K562 (cell line): ENCODE measurements around the gene DMP1. TPM values are rescaled to one million over a fixed set of nuclear protein-coding genes. Genes with fewer than 3 reads are reported as not detected.

Experiments
- ATAC-seq: fragments of 200-7000 bp; cut with Tn5 transposase; 3 replicates; pipeline ENCODE4 v1.9.1; 2020; ENCODE audit warnings: moderate library complexity
- BruUV-seq: library from RNA; stranded (reverse); fragments of 400-500 nt; replicated peaks from 2 replicates; lab custom pipeline; 2021; lab: Mats Ljungman, UMichigan
- CTCF ChIA-PET: fragments of 300-600 bp; formaldehyde crosslinking; extraction: SDS; loops from one replicate; lab custom pipeline; 2021; ENCODE audit warnings: low intra/inter-chr PET ratio; lab: Yijun Ruan, JAX
- POLR2A ChIA-PET: fragments of 300-600, 350-650 bp; sonication (Branson Sonifier 250); formaldehyde crosslinking; extraction: SDS; loops from one replicate; lab custom pipeline; 2021; ENCODE audit warnings: antibody characterized with exemption, inconsistent platforms; lab: Yijun Ruan, JAX
- DNase-seq, 4 experiments: peaks; one replicate each; pipeline versions ENCODE4 v3.0.0 to v3.0.0-alpha.2; 2011 to 2018; ENCODE audit warnings: low spot score in 3 of 4, mixed read lengths in 3 of 4; ENCODE audit errors: extremely low read depth in 1 of 4
- FAIRE-seq: peaks from 2 replicates; lab custom pipeline; 2011; peaks lifted over from hg19 to GRCh38; lab: Jason Lieb, UNC
- H2AFZ ChIP-seq: 2 replicates; pipeline ENCODE4 v1.6.0; 2011; ENCODE audit warnings: low read depth, low read length, control low read depth, inconsistent platforms
- H3K27ac ChIP-seq: fragments of 200-600 bp; 3 replicates; pipeline ENCODE4 v1.8.0; 2011; ENCODE audit warnings: low read depth, mild to moderate bottlenecking, control low read depth, inconsistent platforms, low read length, moderate library complexity, mixed read lengths; ENCODE audit errors: extremely low read depth
- H3K27me3 ChIP-seq, 2 experiments: fragments of 300-600 bp in 1 of 2; 2 replicates in 1 of 2; 3 replicates in 1 of 2; pipeline versions ENCODE4 v1.6.0 to v1.8.0; 2011; ENCODE audit warnings: inconsistent platforms in 2 of 2, low read length in 2 of 2, mild to moderate bottlenecking in 1 of 2, mixed read lengths in 1 of 2, moderate library complexity in 1 of 2; ENCODE audit not compliant: control insufficient read depth in 2 of 2, insufficient read depth in 2 of 2
- H3K36me3 ChIP-seq: fragments of 300-600 bp; 3 replicates; pipeline ENCODE4 v1.8.0; 2011; ENCODE audit warnings: mild to moderate bottlenecking, low read length, inconsistent platforms; ENCODE audit not compliant: control insufficient read depth, insufficient read depth
- H3K4me1 ChIP-seq, 2 experiments: fragments of 200-600 bp in 1 of 2; replicated peaks in 1 of 2; 2 replicates in 1 of 2; 3 replicates in 1 of 2; pipeline versions ENCODE4 v1.5.1 to v1.8.0; 2011; ENCODE audit warnings: inconsistent platforms in 2 of 2, low read length in 2 of 2, mild to moderate bottlenecking in 1 of 2, mixed read lengths in 1 of 2, moderate library complexity in 1 of 2; ENCODE audit not compliant: control insufficient read depth in 2 of 2, insufficient read depth in 2 of 2
- H3K4me2 ChIP-seq: 2 replicates; pipeline ENCODE4 v1.6.1; 2011; ENCODE audit warnings: low read length, control low read depth, inconsistent platforms, mixed read lengths; ENCODE audit not compliant: insufficient read depth
- H3K4me3 ChIP-seq: fragments of 200-600 bp; sonication (generic), shearing (Covaris generic); 2 replicates; pipeline ENCODE4 v1.5.1; 2016; ENCODE audit warnings: control low read depth, inconsistent platforms
- H3K79me2 ChIP-seq: fragments of 200-600 bp; 3 replicates; pipeline ENCODE4 v1.8.0; 2011; ENCODE audit warnings: low read length, inconsistent platforms; ENCODE audit not compliant: control insufficient read depth, insufficient read depth
- H3K9ac ChIP-seq, 2 experiments: 2 replicates each; pipeline versions ENCODE4 v1.6.0 to v1.6.1; 2011; ENCODE audit warnings: low read depth in 2 of 2, low read length in 2 of 2, control low read depth in 1 of 2, inconsistent platforms in 1 of 2, mild to moderate bottlenecking in 1 of 2, mixed read lengths in 1 of 2; ENCODE audit not compliant: insufficient read depth in 1 of 2
- H3K9me1 ChIP-seq: one replicate; pipeline ENCODE4 v1.6.0; 2011; ENCODE audit warnings: inconsistent platforms, mild to moderate bottlenecking, low read length, moderate library complexity; ENCODE audit not compliant: control insufficient read depth, insufficient read depth
- H3K9me3 ChIP-seq: replicated peaks from 2 replicates; pipeline ENCODE4 v1.5.1; 2011; ENCODE audit warnings: low read depth, low read length, inconsistent platforms; ENCODE audit not compliant: control insufficient read depth, insufficient read depth
- H4K20me1 ChIP-seq: replicated peaks from 2 replicates; pipeline ENCODE4 v1.6.1; 2011; ENCODE audit warnings: low read length, inconsistent platforms, mixed read lengths; ENCODE audit not compliant: control insufficient read depth, insufficient read depth
- CBX5 ChIP-seq: IDR thresholded peaks from 2 replicates; pipeline ENCODE4 v1.6.1; 2014; ENCODE audit warnings: low read depth, borderline replicate concordance
- GATAD2B ChIP-seq: fragments of 450-650 bp; IDR thresholded peaks from 2 replicates; pipeline ENCODE4 v1.6.1; 2017; ENCODE audit warnings: mild to moderate bottlenecking, borderline replicate concordance
- MTA2 ChIP-seq: fragments of 450-650 bp; IDR thresholded peaks from 2 replicates; pipeline ENCODE4 v1.6.1; 2016; ENCODE audit warnings: low read depth
- NFYB ChIP-seq: IDR thresholded peaks from 2 replicates; pipeline ENCODE4 v1.6.1; 2011; ENCODE audit warnings: mild to moderate bottlenecking, moderate library complexity; ENCODE audit not compliant: insufficient read length; ENCODE audit errors: extremely low read depth
- SIN3B ChIP-seq: fragments of 450-650 bp; IDR thresholded peaks from 2 replicates; pipeline ENCODE4 v1.6.1; 2017; ENCODE audit warnings: low read depth, mild to moderate bottlenecking, moderate library complexity
- SMAD3 ChIP-seq: fragments of 450-650 bp; formaldehyde crosslinking; conservative IDR thresholded peaks from 2 replicates; pipeline ENCODE4 v1.4.0; 2020; ENCODE audit warnings: mild to moderate bottlenecking
- SMARCA4 ChIP-seq: fragments of 450-650 bp; IDR thresholded peaks from 2 replicates; pipeline ENCODE4 v1.6.1; 2016
- SOX6 ChIP-seq: fragments of 450-650 bp; IDR thresholded peaks from 2 replicates; pipeline ENCODE4 v1.6.1; 2014; ENCODE audit warnings: mild to moderate bottlenecking
- TBP ChIP-seq: optimal IDR thresholded peaks from 2 replicates; pipeline ENCODE3; 2011; ENCODE audit warnings: low read depth, low read length, improper control_type of control experiment
- ZNF324 ChIP-seq: fragments of 250-450 bp; sonication (Bioruptor Pico); IDR thresholded peaks from 2 replicates; pipeline ENCODE4 v1.4.0; 2020; ENCODE audit warnings: mild to moderate bottlenecking
- WGBS: fragments of 100-300 bp; shearing (Covaris generic); methylation state at CpG from one replicate; pipeline ENCODE4 v1.1.6; 2016; ENCODE audit warnings: low coverage, mixed read lengths; ENCODE audit not compliant: insufficient coverage; ENCODE audit errors: missing lambda C conversion rate; 5-methylcytosine and 5-hydroxymethylcytosine counted together
- in situ Hi-C: fragments of 300-500 bp; cut with MboI; formaldehyde crosslinking; loops from 4 replicates; pipeline ENCODE4 v1.15.0; 2018; ENCODE audit warnings: inconsistent platforms, mixed read lengths
- intact Hi-C: fragments of 100-400 bp; cut with micrococcal nuclease; formaldehyde crosslinking; loops from 2 replicates; pipeline ENCODE4 v1.14.2; 2022
- polyA plus RNA-seq, 8 experiments: library from polyadenylated mRNA; depleted of rRNA in 4 of 8; stranded (reverse) in 5 of 8; unstranded in 3 of 8; fragments of >200 nt; fragmentation: Nextera tagmentation in 2 of 8; fragmentation: Illumina TruSeq in 1 of 8; extraction: Ambion mirVana in 2 of 8; extraction: Trizol in 1 of 8; gene quantifications; 2 replicates each; pipeline versions ENCODE4 v1.2.1 to v1.2.3, GENCODE V29; 2011 to 2014; ENCODE audit warnings: inconsistent platforms in 1 of 8, missing spikeins in 1 of 8
- total RNA-seq, 7 experiments: library from RNA; depleted of rRNA in 6 of 7; stranded (reverse); fragments of >200 nt in 6 of 7; fragmentation: Illumina TruSeq in 2 of 7; extraction: Trizol in 2 of 7; gene quantifications; 2 replicates each; pipeline versions ENCODE4 v1.2.1 to v1.2.3, GENCODE V29; 2011 to 2021; ENCODE audit warnings: low replicate concordance in 1 of 7
- TF ChIP-seq, protein P1 (sequence below): fragments of 250-450 bp; sonication (Bioruptor Pico); IDR thresholded peaks from 2 replicates; pipeline ENCODE4 v1.9.0; 2021; ENCODE audit warnings: mild to moderate bottlenecking, inconsistent platforms
- TF ChIP-seq, protein P2 (sequence below): fragments of 250-450 bp; sonication (Bioruptor Pico); IDR thresholded peaks from 2 replicates; pipeline ENCODE4 v1.4.0; 2020; ENCODE audit warnings: mild to moderate bottlenecking
- TF ChIP-seq, protein P3 (sequence below): fragments of 250-450 bp; sonication (Bioruptor Pico); IDR thresholded peaks from 2 replicates; pipeline ENCODE4 v1.5.0; 2021
- TF ChIP-seq, protein P4 (sequence below): fragments of 450-650 bp; IDR thresholded peaks from 2 replicates; pipeline ENCODE4 v1.6.1; 2016

DMP1 gene
- total and polyA plus RNA-seq, 9 of the 15 experiments (the other 6 are each of a cell fraction or from before 2014, with no cell fraction given) = not detected

DNA sequence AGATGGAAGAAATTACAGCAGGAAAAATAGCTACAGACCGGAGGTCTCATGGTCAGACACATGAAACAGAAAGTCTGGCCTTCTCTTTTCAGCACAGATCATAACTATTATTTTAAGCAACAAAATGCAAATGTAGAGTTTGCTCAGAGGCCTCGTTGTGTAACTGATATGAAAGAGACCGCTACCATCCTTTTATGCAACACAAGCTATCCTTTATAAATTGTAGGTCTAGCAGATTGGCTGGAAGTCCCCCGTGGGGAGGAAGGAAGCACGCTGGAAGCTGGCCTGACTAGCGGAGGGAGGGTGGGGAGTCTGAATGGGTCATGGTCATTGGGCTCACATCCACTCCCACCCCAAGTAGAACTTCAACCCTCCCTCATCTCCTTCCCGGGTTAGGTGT lies 27.7 kb downstream of the DMP1 start:
- Histone ChIP-seq H3K36me3 (no peaks in the 10 kb centered on the region), H3K9me1 (no peaks in the 10 kb centered on the region), H3K4me3 (no peak overlapping the region), H3K27me3 (no peaks in the 10 kb centered on the region; a peak in 1 of 5 replicates), H3K9ac (no peak overlapping the region), H3K4me2 (no peak overlapping the region), H2AFZ (no peak overlapping the region), H3K9me3 (no peaks in the 10 kb centered on the region), H3K79me2 (no peaks in the 10 kb centered on the region), H4K20me1 (no peaks in the 10 kb centered on the region), H3K27ac (no peak overlapping the region), H3K4me1 (no peaks in the 10 kb centered on the region)
- in situ Hi-C loops = no loop called here
- ChIA-PET CTCF (interaction anchor here (0.6 kb wide), 1 partner anchor 161 kb away, joined by 4 read pairs; no protein-coding TSS in a partner anchor), POLR2A (interaction anchor here (0.6 kb wide), 1 partner anchor 177 kb away, joined by 3 read pairs; no protein-coding TSS in a partner anchor)
- FAIRE-seq (no peak), DNase-seq (no peak), ATAC-seq (no peak)
- WGBS = 3% methylated on average over 7 of the region's 7 CpGs
- BruUV-seq = no TSS peak
- intact Hi-C loops = loop anchor here (5.0 kb wide), 1 partner anchor 295 kb away; no protein-coding TSS in a partner anchor
- TF ChIP-seq SMAD3 (no peak), SMARCA4 (no peak), CBX5 (no peak), SIN3B (no peak), NFYB (no peak), TBP (no peak), ZNF324 (CRISPR knock-in tag) (no peak), MTA2 (no peak), SOX6 (no peak), GATAD2B (no peak)
- TF ChIP-seq, protein P1, sequence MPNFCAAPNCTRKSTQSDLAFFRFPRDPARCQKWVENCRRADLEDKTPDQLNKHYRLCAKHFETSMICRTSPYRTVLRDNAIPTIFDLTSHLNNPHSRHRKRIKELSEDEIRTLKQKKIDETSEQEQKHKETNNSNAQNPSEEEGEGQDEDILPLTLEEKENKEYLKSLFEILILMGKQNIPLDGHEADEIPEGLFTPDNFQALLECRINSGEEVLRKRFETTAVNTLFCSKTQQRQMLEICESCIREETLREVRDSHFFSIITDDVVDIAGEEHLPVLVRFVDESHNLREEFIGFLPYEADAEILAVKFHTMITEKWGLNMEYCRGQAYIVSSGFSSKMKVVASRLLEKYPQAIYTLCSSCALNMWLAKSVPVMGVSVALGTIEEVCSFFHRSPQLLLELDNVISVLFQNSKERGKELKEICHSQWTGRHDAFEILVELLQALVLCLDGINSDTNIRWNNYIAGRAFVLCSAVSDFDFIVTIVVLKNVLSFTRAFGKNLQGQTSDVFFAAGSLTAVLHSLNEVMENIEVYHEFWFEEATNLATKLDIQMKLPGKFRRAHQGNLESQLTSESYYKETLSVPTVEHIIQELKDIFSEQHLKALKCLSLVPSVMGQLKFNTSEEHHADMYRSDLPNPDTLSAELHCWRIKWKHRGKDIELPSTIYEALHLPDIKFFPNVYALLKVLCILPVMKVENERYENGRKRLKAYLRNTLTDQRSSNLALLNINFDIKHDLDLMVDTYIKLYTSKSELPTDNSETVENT = no peak
- TF ChIP-seq, protein P2, sequence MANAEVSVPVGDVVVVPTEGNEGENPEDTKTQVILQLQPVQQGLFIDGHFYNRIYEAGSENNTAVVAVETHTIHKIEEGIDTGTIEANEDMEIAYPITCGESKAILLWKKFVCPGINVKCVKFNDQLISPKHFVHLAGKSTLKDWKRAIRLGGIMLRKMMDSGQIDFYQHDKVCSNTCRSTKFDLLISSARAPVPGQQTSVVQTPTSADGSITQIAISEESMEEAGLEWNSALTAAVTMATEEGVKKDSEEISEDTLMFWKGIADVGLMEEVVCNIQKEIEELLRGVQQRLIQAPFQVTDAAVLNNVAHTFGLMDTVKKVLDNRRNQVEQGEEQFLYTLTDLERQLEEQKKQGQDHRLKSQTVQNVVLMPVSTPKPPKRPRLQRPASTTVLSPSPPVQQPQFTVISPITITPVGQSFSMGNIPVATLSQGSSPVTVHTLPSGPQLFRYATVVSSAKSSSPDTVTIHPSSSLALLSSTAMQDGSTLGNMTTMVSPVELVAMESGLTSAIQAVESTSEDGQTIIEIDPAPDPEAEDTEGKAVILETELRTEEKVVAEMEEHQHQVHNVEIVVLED (CRISPR knock-in tag) = no peak
- TF ChIP-seq, protein P3, sequence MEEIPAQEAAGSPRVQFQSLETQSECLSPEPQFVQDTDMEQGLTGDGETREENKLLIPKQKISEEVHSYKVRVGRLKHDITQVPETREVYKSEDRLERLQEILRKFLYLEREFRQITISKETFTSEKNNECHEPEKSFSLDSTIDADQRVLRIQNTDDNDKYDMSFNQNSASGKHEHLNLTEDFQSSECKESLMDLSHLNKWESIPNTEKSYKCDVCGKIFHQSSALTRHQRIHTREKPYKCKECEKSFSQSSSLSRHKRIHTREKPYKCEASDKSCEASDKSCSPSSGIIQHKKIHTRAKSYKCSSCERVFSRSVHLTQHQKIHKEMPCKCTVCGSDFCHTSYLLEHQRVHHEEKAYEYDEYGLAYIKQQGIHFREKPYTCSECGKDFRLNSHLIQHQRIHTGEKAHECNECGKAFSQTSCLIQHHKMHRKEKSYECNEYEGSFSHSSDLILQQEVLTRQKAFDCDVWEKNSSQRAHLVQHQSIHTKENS (CRISPR knock-in tag) = no peak
- TF ChIP-seq, protein P4, sequence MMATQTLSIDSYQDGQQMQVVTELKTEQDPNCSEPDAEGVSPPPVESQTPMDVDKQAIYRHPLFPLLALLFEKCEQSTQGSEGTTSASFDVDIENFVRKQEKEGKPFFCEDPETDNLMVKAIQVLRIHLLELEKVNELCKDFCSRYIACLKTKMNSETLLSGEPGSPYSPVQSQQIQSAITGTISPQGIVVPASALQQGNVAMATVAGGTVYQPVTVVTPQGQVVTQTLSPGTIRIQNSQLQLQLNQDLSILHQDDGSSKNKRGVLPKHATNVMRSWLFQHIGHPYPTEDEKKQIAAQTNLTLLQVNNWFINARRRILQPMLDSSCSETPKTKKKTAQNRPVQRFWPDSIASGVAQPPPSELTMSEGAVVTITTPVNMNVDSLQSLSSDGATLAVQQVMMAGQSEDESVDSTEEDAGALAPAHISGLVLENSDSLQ = no peak
